Hematopoietic multipotent progenitor cell (in vitro differentiated cells): ENCODE measurements around the gene DLL1. TPM values are rescaled to one million over a fixed set of nuclear protein-coding genes. Genes with fewer than 3 reads are reported as not detected.

Experiments
- DNase-seq, 3 donors: peaks; one replicate each; pipeline ENCODE4 v3.0.0-alpha.2; 2011 to 2015; ENCODE audit warnings: low read depth in 2 of 3, low spot score in 2 of 3
- total RNA-seq: library from RNA; depleted of rRNA; stranded (reverse); fragments of >200 nt; gene quantifications from one replicate; pipeline ENCODE4 v1.2.3, GENCODE V29; 2012

Gene DLL1
- total RNA-seq, 1 donor: 1.3 TPM

DNA sequence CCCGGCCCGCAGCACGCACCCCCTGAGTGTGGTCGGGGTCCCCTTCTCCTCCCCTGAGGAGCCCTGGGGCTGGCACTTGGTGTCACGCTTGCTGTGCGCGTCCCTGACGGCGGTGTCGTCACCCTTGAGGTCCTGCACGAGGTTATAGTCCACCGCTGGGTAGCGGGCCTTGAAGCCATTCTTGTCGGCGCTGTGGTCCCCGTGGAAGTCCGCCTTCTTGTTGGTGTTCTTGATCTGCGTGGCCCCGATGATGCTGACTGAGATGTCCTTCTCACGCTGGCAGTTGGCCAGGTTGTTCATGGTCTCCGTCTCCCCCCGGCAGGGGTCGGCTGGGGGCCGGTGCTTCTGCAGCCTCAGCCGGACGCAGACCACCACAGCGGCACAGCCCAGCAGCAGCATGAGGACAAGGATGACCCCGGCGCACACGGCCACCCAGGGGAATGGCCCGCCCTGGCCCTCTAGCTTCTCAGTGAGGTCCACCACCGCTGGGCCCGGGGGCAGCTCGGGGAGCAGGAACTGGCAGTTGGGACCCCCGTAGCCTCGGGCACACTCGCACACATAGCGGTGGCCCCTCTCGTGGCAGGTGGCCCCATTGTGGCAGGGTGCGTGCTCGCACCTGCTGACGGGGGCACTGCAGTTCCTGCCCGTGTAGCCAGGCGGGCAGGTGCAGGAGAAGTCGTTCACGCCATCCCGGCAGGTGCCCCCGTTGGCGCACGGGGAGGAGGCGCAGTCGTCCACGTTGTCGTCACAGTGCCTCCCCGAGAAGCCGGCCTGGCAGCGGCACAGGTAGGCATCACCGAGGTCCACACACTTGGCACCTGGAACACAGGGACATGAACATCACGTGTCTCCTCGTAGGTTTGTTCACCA, 7.4 kb downstream of the DLL1 start:
- no peak for DNase-seq

- DNase-seq: no peak
Observed at GRCh38 chr6:170282512-170283158, 8.2 kb downstream of the DLL1 start.

GRCh38 chr6:170281331-170282292, 9.3 kb downstream of the DLL1 start:
- DNase-seq: no peak

GRCh38 chr6:170280689-170281045, 10.2 kb downstream of the DLL1 start:
- no peak for DNase-seq

DNA sequence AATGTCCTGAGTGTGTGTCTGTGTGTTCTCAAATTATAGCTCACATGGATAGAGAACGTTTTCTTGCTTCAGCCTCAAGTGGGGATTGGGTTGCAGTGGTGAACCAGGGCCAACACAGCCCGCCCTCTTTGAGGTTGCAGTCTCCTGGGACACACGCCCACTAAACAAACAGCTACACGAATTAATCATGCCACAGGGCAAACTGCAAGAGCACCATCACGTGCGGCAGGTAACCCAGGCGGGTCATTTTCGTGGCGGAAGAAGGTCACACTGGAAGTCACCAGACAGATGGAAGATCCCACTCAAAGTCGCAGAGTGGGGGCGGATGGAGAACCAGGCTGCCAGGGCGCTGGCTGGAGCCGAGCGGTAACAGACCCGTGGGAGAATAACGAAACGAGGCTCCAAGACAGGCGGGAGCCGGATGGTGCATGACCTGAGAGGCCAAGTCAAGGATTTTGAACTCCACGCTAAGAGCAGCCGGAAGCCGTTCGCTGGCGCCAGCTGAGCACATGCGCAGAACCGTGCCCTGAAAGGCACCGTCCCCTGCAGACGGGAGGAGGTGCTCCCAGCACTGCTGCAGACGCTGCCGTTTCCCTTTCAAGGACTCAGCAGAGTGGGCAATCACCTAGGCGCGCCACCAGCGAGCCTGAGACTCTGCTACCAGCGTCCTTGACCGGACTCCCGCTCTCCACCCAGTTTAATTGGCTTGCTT, 10.7 kb downstream of the DLL1 start:
- DNase-seq: peak in 1 of 3 donors; percentile 42

DNA sequence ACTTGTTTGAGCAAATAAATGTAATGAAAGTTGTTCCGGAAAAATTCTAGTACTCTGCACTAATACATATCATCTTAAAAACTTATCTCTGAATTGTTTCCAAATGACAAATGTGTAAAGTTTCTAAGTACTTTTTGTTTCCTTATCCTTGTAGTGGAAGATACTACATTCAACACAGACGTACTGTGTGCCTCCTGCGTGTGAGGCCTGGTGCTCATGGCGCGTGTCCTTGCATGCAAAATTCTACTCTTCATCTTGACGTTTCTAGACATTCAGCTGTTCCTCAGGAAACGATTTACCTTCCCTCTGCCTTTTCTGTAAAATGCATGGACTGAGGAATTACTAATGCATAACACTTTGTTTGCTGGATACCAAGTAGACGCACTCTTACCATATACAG, 11.5 kb downstream of the DLL1 start:
- DNase-seq: no peak

DNA sequence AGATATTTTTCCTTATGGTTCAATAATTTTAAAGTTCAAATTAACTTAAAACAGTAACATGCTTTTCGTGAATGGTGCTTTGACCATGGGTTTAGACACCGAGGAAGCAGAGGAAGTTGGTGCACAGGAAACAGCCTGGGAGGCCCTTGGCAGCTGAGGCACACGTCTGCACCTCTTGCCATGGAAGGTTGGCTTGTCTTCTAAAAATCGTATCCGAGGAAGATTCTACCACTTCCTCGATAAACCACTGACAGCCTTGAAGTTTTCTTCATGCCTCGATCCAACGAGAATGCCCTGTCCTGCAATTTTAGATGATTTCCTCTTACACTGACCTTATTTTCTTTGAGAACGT, 12.2 kb downstream of the DLL1 start:
- peak in 1 of 3 donors; percentile 35 for DNase-seq

- DNase-seq: no peak
Observed at GRCh38 chr6:170277893-170278742, 12.8 kb downstream of the DLL1 start.

- DNase-seq: no peak
Observed at GRCh38 chr6:170276369-170277057, 14.4 kb downstream of the DLL1 start.

GRCh38 chr6:170274713-170275560, 15.9 kb downstream of the DLL1 start:
- DNase-seq: no peak

- no peak for DNase-seq
Observed at GRCh38 chr6:170273681-170274080, 17.2 kb downstream of the DLL1 start.

DNA sequence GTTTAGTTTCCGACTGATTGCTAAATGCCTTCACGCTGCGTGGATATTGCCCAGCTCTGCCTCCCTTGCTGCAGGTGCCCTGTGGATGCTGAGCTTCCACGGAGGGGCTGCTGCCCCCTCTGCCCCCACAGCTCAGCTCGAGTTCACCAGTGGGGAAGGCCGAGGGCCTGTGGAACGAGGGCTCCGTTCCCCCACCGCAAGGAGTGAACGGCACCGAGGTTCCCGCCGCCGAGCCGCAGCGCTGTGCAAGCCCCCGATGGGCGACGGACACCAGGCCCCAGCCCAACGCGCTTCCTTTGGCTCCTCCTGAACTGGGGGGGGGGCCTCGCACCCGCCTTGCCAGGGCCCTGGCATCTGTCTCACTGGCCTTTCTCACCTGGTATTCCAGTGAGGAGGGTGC, 17.7 kb downstream of the DLL1 start:
- DNase-seq: no peak

DNA sequence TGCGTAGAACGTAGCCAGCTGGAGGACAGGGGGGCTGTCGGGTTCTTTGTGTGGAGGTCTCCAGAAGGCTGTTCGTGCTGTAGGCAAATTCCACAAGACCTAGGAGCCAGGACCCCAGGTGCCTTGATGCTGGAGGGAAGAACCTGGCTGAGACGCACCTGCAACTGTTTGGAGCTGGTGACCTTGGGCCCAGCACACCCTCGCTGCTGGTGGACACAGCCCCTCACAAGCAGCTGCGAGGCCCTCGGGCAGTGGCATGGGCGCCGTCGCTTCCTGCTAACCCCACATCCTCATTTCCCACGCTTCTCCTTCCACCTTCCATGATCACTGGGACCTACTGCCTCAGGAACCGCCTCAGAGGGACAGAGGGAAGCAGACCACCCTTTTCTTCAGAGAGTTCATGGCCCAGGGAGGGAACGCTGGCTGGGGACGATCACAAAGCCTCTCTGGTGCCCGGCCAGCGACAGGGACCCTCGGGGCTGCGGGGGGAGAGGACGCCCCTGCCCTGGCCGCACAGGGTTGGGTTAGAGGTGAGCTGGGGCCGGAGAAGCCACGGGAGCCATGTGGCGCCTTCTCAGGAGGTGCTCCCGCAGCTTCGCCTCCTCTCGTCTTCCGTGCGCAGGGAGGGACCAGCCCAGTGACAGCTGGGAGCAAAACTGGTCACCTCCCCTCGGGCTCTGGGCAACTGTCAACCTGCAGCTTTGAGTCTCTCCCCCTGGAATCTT, 18.4 kb downstream of the DLL1 start:
- DNase-seq: no peak

GRCh38 chr6:170271771-170272314, 19.0 kb downstream of the DLL1 start:
- peak in 2 of 3 donors; percentile 88 to 95 for DNase-seq

DNA sequence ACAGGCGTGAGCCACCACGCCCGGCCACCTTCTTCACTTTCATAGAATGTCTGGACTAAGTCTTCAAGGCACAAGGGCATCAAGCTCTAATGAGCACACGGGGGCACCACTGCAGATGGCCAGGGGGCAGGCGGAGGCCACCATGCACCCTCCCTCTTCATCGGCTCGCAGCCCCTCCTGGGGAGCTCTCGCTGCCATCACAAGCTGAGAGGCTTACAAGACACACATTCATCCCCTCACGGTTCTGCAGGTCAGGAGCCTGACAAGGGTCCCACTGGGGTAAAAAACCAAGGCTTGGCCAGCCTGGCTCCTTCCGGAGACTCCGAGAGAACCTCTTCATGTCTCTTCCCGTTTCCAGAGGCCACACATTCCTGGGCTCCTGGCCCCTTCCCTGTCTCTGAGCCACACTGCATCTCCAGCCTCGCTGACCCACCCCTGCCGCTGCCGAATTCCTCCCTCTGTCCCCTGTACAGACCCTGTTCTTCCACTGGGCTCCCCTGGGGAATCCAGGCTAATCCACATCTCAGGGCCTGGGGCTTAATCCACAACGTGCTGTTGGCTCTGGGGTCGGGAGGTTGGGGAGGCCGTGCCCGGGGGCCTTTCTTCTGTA, 19.8 kb downstream of the DLL1 start:
- DNase-seq: no peak

DNA sequence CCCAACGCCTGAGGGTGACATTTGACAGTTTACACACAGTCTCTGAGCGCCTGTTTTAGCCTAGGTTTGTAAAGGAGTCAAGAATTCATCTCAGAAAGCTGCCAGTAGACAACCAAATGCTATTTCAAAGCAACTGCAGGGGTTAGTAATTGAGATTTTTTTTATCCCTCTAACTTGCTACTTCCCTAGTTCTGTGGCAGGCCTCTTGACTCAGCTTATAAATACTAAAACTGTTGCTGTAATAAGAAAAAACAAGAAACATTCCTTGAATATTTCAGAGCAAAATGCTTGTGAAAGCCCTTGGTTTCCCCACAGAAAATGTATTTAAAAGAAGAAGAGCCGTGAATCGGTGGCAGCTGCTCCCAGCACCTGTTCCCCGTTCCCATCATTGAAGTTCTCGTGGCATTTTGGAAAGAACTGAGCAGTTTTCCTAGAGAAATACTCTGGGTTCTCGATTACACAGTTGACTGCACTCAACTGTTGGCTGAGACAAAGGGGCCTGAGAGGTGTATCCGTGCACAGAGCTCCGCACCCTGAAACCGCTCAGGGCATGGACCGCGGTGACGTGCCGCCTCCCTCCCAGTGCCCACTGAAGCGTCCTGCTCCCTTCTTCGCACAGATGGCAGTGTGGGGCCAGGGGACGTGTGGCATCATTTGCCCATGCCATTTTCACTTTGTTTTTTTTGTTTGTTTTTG, 20.9 kb downstream of the DLL1 start:
- DNase-seq: no peak
